Measurements from ENCODE around the gene CREB1. TPM values are rescaled to one million over a fixed set of nuclear protein-coding genes. Genes with fewer than 3 reads are reported as not detected.
"Not testable (repeated sequence)": the region's sequence is repeated elsewhere in the genome, so short reads cannot be mapped to it uniquely, and the experiment has no call there.

Gene CREB1
- total RNA-seq, 1 experiment from 2014 or later = 43.5 TPM

GRCh38 chr2:207494137-207494536 lies 35.6 kb upstream of the CREB1 start:
- no peak for DNase-seq
- H3F3A ChIP-seq (ENCODE audit: low read length, unreplicated experiment) = no peaks in the 10 kb centered on the region
- H2AFZ ChIP-seq (ENCODE audit: low read length) = no peak overlapping the region
- no peaks in the 10 kb centered on the region for H3K4me1 ChIP-seq (ENCODE audit: insufficient read depth, low read length)
- ChIA-PET CTCF (no interaction called here), POLR2A (ENCODE audit: unreplicated experiment) (no interaction called here)
- no peak overlapping the region for H3K9ac ChIP-seq (ENCODE audit: low read length)
- H3K27ac ChIP-seq (ENCODE audit: low read length) = no peak overlapping the region
- H3K4me2 ChIP-seq (ENCODE audit: low read length) = no peak overlapping the region
- H3K27me3 ChIP-seq (ENCODE audit: low read length) = no peaks in the 10 kb centered on the region
- intact Hi-C loops (cut with micrococcal nuclease) = no loop called here
- ATAC-seq = no peak
- no peaks in the 10 kb centered on the region for H3K36me3 ChIP-seq (ENCODE audit: low read depth, low read length)
- H3K9me2 ChIP-seq (replicated peaks; ENCODE audit: low read length) = no peaks in the 10 kb centered on the region
- H4K20me1 ChIP-seq (ENCODE audit: low read length) = no peaks in the 10 kb centered on the region
- H3K79me2 ChIP-seq (ENCODE audit: low read length) = no peaks in the 10 kb centered on the region
- no peaks in the 10 kb centered on the region for H3K9me3 ChIP-seq (ENCODE audit: low read length)
- H3K4me3 ChIP-seq (ENCODE audit: low read length) = no peak overlapping the region
- TF ChIP-seq EZH2 (IDR thresholded peaks at IDR 0.05; ENCODE audit: low read length, unreplicated experiment) (no peak), EZH2phosphoT487 (IDR thresholded peaks at IDR 0.05; ENCODE audit: borderline replicate concordance, low read length) (no peak)
- TF ChIP-seq, protein P1, sequence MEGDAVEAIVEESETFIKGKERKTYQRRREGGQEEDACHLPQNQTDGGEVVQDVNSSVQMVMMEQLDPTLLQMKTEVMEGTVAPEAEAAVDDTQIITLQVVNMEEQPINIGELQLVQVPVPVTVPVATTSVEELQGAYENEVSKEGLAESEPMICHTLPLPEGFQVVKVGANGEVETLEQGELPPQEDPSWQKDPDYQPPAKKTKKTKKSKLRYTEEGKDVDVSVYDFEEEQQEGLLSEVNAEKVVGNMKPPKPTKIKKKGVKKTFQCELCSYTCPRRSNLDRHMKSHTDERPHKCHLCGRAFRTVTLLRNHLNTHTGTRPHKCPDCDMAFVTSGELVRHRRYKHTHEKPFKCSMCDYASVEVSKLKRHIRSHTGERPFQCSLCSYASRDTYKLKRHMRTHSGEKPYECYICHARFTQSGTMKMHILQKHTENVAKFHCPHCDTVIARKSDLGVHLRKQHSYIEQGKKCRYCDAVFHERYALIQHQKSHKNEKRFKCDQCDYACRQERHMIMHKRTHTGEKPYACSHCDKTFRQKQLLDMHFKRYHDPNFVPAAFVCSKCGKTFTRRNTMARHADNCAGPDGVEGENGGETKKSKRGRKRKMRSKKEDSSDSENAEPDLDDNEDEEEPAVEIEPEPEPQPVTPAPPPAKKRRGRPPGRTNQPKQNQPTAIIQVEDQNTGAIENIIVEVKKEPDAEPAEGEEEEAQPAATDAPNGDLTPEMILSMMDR (conservative IDR thresholded peaks at IDR 0.05; ENCODE audit: low read depth, low read length) = no peak
- no TSS peak for BruUV-seq (replicated peaks)

GRCh38 chr2:207496936-207497335 lies 32.8 kb upstream of the CREB1 start:
- ATAC-seq; intact Hi-C loops (cut with micrococcal nuclease): not testable (repeated sequence)
- POLR2A ChIA-PET (ENCODE audit: unreplicated experiment) = interaction anchor here (0.6 kb wide), 1 partner anchor 133 kb away, joined by 7 read pairs; no protein-coding TSS in a partner anchor

GRCh38 chr2:207497596-207497995 lies 32.2 kb upstream of the CREB1 start:
- H3K9me3 ChIP-seq (ENCODE audit: low read length) = no peaks in the 10 kb centered on the region
- no peak overlapping the region for H3K4me3 ChIP-seq (ENCODE audit: low read length)
- intact Hi-C loops (cut with micrococcal nuclease) = no loop called here
- no peak overlapping the region for H3K9ac ChIP-seq (ENCODE audit: low read length)
- no peak overlapping the region for H3K27ac ChIP-seq (ENCODE audit: low read length)
- no peak for TF ChIP-seq EZH2 (IDR thresholded peaks at IDR 0.05; ENCODE audit: low read length, unreplicated experiment)
- TF ChIP-seq EZH2phosphoT487 (IDR thresholded peaks at IDR 0.05; ENCODE audit: borderline replicate concordance, low read length) = no peak
- TF ChIP-seq, protein P1 (conservative IDR thresholded peaks at IDR 0.05; ENCODE audit: low read depth, low read length) = no peak
- BruUV-seq (replicated peaks) = no TSS peak
- H3K4me1 ChIP-seq (ENCODE audit: insufficient read depth, low read length) = no peaks in the 10 kb centered on the region
- ATAC-seq (no peak), DNase-seq (no peak)
- no peaks in the 10 kb centered on the region for H3K9me2 ChIP-seq (replicated peaks; ENCODE audit: low read length)
- CTCF ChIA-PET = no interaction called here
- POLR2A ChIA-PET (ENCODE audit: unreplicated experiment) = no interaction called here
- no peaks in the 10 kb centered on the region for H4K20me1 ChIP-seq (ENCODE audit: low read length)
- no peaks in the 10 kb centered on the region for H3K79me2 ChIP-seq (ENCODE audit: low read length)
- H3K4me2 ChIP-seq (ENCODE audit: low read length) = no peak overlapping the region
- no peaks in the 10 kb centered on the region for H3K36me3 ChIP-seq (ENCODE audit: low read depth, low read length)
- H3K27me3 ChIP-seq (ENCODE audit: low read length) = no peaks in the 10 kb centered on the region
- H3F3A ChIP-seq (ENCODE audit: low read length, unreplicated experiment) = no peaks in the 10 kb centered on the region
- H2AFZ ChIP-seq (ENCODE audit: low read length) = no peak overlapping the region

More at GRCh38 chr2:207496936-207497335, 32.8 kb upstream of the CREB1 start:
- BruUV-seq (replicated peaks); H3K4me2 ChIP-seq (ENCODE audit: low read length); H3K4me3 ChIP-seq (ENCODE audit: low read length); H2AFZ ChIP-seq (ENCODE audit: low read length); H3K9ac ChIP-seq (ENCODE audit: low read length); DNase-seq; H4K20me1 ChIP-seq (ENCODE audit: low read length); H3K79me2 ChIP-seq (ENCODE audit: low read length); H3K9me3 ChIP-seq (ENCODE audit: low read length); CTCF ChIA-PET; H3K4me1 ChIP-seq (ENCODE audit: insufficient read depth, low read length); H3K36me3 ChIP-seq (ENCODE audit: low read depth, low read length); H3K27me3 ChIP-seq (ENCODE audit: low read length); H3K9me2 ChIP-seq (replicated peaks; ENCODE audit: low read length); H3F3A ChIP-seq (ENCODE audit: low read length, unreplicated experiment); H3K27ac ChIP-seq (ENCODE audit: low read length): not testable (repeated sequence)

Data from PC-3 (cell line).